HEK293 (cell line): ENCODE results near the gene TLE4.

ENCODE experiments used
- CTCF ChIA-PET: fragments of 350-600 bp; formaldehyde crosslinking; extraction: SDS; loops from one replicate; lab custom pipeline; 2021; ENCODE audit warnings: antibody characterized with exemption; lab: Yijun Ruan, JAX
- POLR2A ChIA-PET: fragments of 300-600 bp; formaldehyde crosslinking; extraction: SDS; loops from one replicate; lab custom pipeline; 2020; ENCODE audit warnings: antibody characterized with exemption, inconsistent platforms; lab: Yijun Ruan, JAX
- H3K27ac ChIP-seq: fragments of 200-500 bp; sonication (Bioruptor generic); 2 replicates; pipeline ENCODE4 v1.5.1; 2014; ENCODE audit warnings: low read depth, low read length, control low read depth, inconsistent platforms; ENCODE audit errors: extremely low read depth
- H3K36me3 ChIP-seq, 2 experiments: fragments of 200-500 bp in 1 of 2; sonication (Bioruptor generic) in 1 of 2; 1 replicate in 1 of 2; 2 replicates in 1 of 2; pipeline ENCODE4 v1.5.1; 2014 to 2017; ENCODE audit warnings: inconsistent platforms in 2 of 2, low read length in 2 of 2; ENCODE audit not compliant: control insufficient read depth in 2 of 2, insufficient read depth in 1 of 2
- H3K4me1 ChIP-seq: fragments of 200-500 bp; sonication (Bioruptor generic); 2 replicates; pipeline ENCODE4 v1.5.1; 2014; ENCODE audit warnings: mild to moderate bottlenecking, low read length, inconsistent platforms; ENCODE audit not compliant: control insufficient read depth, insufficient read depth
- H3K4me3 ChIP-seq: 2 replicates; pipeline ENCODE4 v1.5.1; 2011; ENCODE audit warnings: low read depth, mild to moderate bottlenecking, control low read depth, low read length, moderate library complexity
- H3K9me3 ChIP-seq: fragments of 200-500 bp; sonication (Bioruptor generic); 2 replicates; pipeline ENCODE4 v1.5.1; 2014; ENCODE audit warnings: low read depth, low read length, inconsistent platforms; ENCODE audit not compliant: control insufficient read depth, insufficient read depth
- GLIS1 ChIP-seq: fragments of 450-650 bp; formaldehyde crosslinking; IDR thresholded peaks from 2 replicates; pipeline ENCODE4 v1.5.1; 2016; ENCODE audit warnings: missing biosample characterization, missing genetic modification characterization
- HIC1 ChIP-seq: fragments of 450-650 bp; formaldehyde crosslinking; IDR thresholded peaks from 2 replicates; pipeline ENCODE4 v1.5.1; 2016; ENCODE audit warnings: missing biosample characterization, missing genetic modification characterization
- HOXD13 ChIP-seq: sonication (generic); formaldehyde crosslinking; IDR thresholded peaks from 2 replicates; pipeline ENCODE4 v1.8.0; 2022; ENCODE audit warnings: missing genetic modification reagents, borderline replicate concordance
- KLF1 ChIP-seq: fragments of 450-650 bp; formaldehyde crosslinking; IDR thresholded peaks from 2 replicates; pipeline ENCODE4 v1.5.1; 2016; ENCODE audit warnings: missing biosample characterization, missing genetic modification characterization
- MZF1 ChIP-seq: fragments of 450-650 bp; formaldehyde crosslinking; IDR thresholded peaks from 2 replicates; pipeline ENCODE4 v1.5.1; 2017; ENCODE audit warnings: missing biosample characterization, missing genetic modification characterization, borderline replicate concordance
- PBX3 ChIP-seq: sonication (generic); formaldehyde crosslinking; IDR thresholded peaks from 2 replicates; pipeline ENCODE4 v1.8.1; 2022; ENCODE audit warnings: mild to moderate bottlenecking, moderate library complexity, missing genetic modification reagents
- REPIN1 ChIP-seq: fragments of 450-650 bp; formaldehyde crosslinking; IDR thresholded peaks from 2 replicates; pipeline ENCODE4 v1.5.1; 2017; ENCODE audit warnings: missing biosample characterization, missing genetic modification characterization, low read depth
- ZBTB11 ChIP-seq: fragments of 450-650 bp; formaldehyde crosslinking; conservative IDR thresholded peaks from 2 replicates; pipeline ENCODE4 v1.5.1; 2016; ENCODE audit warnings: low read depth, missing biosample characterization, missing genetic modification characterization
- ZFP37 ChIP-seq: fragments of 450-650 bp; formaldehyde crosslinking; IDR thresholded peaks from 2 replicates; pipeline ENCODE4 v1.5.1; 2016; ENCODE audit warnings: missing biosample characterization, missing genetic modification characterization
- ZNF140 ChIP-seq: fragments of 450-650 bp; formaldehyde crosslinking; IDR thresholded peaks from 2 replicates; pipeline ENCODE4 v1.5.1; 2016; ENCODE audit warnings: missing biosample characterization, missing genetic modification characterization
- ZNF157 ChIP-seq: fragments of 450-650 bp; formaldehyde crosslinking; IDR thresholded peaks from 2 replicates; pipeline ENCODE4 v1.5.1; 2016; ENCODE audit warnings: missing biosample characterization, missing genetic modification characterization
- ZNF169 ChIP-seq: fragments of 450-650 bp; formaldehyde crosslinking; IDR thresholded peaks from 2 replicates; pipeline ENCODE4 v1.5.1; 2016; ENCODE audit warnings: missing biosample characterization, missing genetic modification characterization
- ZNF266 ChIP-seq: fragments of 450-650 bp; formaldehyde crosslinking; IDR thresholded peaks from 2 replicates; pipeline ENCODE4 v1.5.1; 2016; ENCODE audit warnings: missing biosample characterization, missing genetic modification characterization, low read depth
- ZNF311 ChIP-seq: fragments of 450-650 bp; formaldehyde crosslinking; IDR thresholded peaks from 2 replicates; pipeline ENCODE4 v1.5.1; 2017; ENCODE audit warnings: missing biosample characterization, missing genetic modification characterization, borderline replicate concordance
- ZNF324 ChIP-seq: fragments of 450-650 bp; formaldehyde crosslinking; IDR thresholded peaks from 2 replicates; pipeline ENCODE4 v1.5.1; 2016; ENCODE audit warnings: missing biosample characterization, missing genetic modification characterization
- ZNF449 ChIP-seq: fragments of 450-650 bp; formaldehyde crosslinking; IDR thresholded peaks from 2 replicates; pipeline ENCODE4 v1.5.1; 2017; ENCODE audit warnings: missing biosample characterization, mild to moderate bottlenecking, missing genetic modification characterization, moderate library complexity
- ZNF623 ChIP-seq: fragments of 450-650 bp; formaldehyde crosslinking; IDR thresholded peaks from 2 replicates; pipeline ENCODE4 v1.5.1; 2016; ENCODE audit warnings: missing biosample characterization, missing genetic modification characterization
- ZNF624 ChIP-seq: fragments of 450-650 bp; formaldehyde crosslinking; IDR thresholded peaks from 2 replicates; pipeline ENCODE4 v1.5.1; 2017; ENCODE audit warnings: missing biosample characterization, missing genetic modification characterization
- ZNF654 ChIP-seq: fragments of 450-650 bp; formaldehyde crosslinking; IDR thresholded peaks from 2 replicates; pipeline ENCODE4 v1.5.1; 2016; ENCODE audit warnings: low read depth, missing biosample characterization, missing genetic modification characterization
- ZNF707 ChIP-seq: fragments of 450-650 bp; formaldehyde crosslinking; IDR thresholded peaks from 2 replicates; pipeline ENCODE4 v1.5.1; 2016; ENCODE audit warnings: missing biosample characterization, missing genetic modification characterization

The TLE4 gene

GRCh38 chr9:79591458-79591857, 19.7 kb downstream of the TLE4 start:
- H3K4me3 ChIP-seq: no peak overlapping the region
- H3K4me1 ChIP-seq: no peaks in the 10 kb centered on the region
- ChIA-PET POLR2A (no interaction called here), CTCF (no interaction called here)
- TF ChIP-seq ZNF624 (tag by site-specific recombination) (no peak), ZNF449 (tag by site-specific recombination) (no peak), ZNF707 (tag by site-specific recombination) (no peak), ZNF169 (no peak), ZNF266 (tag by site-specific recombination) (no peak), REPIN1 (no peak), ZNF623 (tag by site-specific recombination) (no peak)
- no peak overlapping the region for H3K27ac ChIP-seq
- H3K9me3 ChIP-seq: no peaks in the 10 kb centered on the region
- H3K36me3 ChIP-seq: peaks cover 0 to 44% of the 10 kb centered on the region in 2 experiments; a peak in 1 of 3 replicates

- CTCF ChIA-PET: interaction anchor here (0.7 kb wide), 1 partner anchor 370 kb away, joined by 4 read pairs; no protein-coding TSS in a partner anchor
Measured at GRCh38 chr9:79592726-79593493, 21.1 kb downstream of the TLE4 start.

GRCh38 chr9:79598562-79599345, 27.0 kb downstream of the TLE4 start:
- CTCF ChIA-PET: interaction anchor here (0.5 kb wide), 1 partner anchor 31 kb away, joined by 3 read pairs; no protein-coding TSS in a partner anchor
- Histone ChIP-seq H3K36me3 (peaks cover 0 to 29% of the 10 kb centered on the region in 2 experiments; a peak in 1 of 3 replicates), H3K4me3 (no peak overlapping the region), H3K27ac (no peak overlapping the region), H3K4me1 (no peaks in the 10 kb centered on the region), H3K9me3 (no peaks in the 10 kb centered on the region)
- POLR2A ChIA-PET: no interaction called here
- TF ChIP-seq ZBTB11 (tag by site-specific recombination) (no peak), GLIS1 (no peak), MZF1 (no peak), ZNF311 (no peak), ZNF654 (tag by site-specific recombination) (no peak), KLF1 (tag by site-specific recombination) (no peak), ZNF157 (tag by site-specific recombination) (no peak), ZNF140 (tag by site-specific recombination) (no peak), HOXD13 (CRISPR knock-in tag) (no peak), ZFP37 (tag by site-specific recombination) (no peak), HIC1 (tag by site-specific recombination) (no peak)

More at GRCh38 chr9:79592726-79593493, 21.1 kb downstream of the TLE4 start:
- Histone ChIP-seq H3K27ac (no peak overlapping the region), H3K9me3 (no peaks in the 10 kb centered on the region), H3K4me3 (no peak overlapping the region), H3K4me1 (no peaks in the 10 kb centered on the region), H3K36me3 (peaks cover 0 to 35% of the 10 kb centered on the region in 2 experiments; a peak in 1 of 3 replicates)
- POLR2A ChIA-PET: no interaction called here
- TF ChIP-seq ZNF324 (tag by site-specific recombination) (no peak), PBX3 (CRISPR knock-in tag) (no peak)
